Activated CD4-positive, alpha-beta T cell treated with anti-CD3 and anti-CD28 coated beads, Interleukin-2, amount 50 U/mL, for 1 hour (primary cell): ENCODE measurements around the gene PIAS4.

Experiments
- DNase-seq: peaks from one replicate; pipeline ENCODE4 v3.0.0-alpha.2; 2020

PIAS4 gene

GRCh38 chr19:4060621-4061177 lies 53.2 kb downstream of the PIAS4 start:
- no peak for DNase-seq

- DNase-seq: peak; percentile 27
Observed at GRCh38 chr19:4061178-4061682, 53.7 kb downstream of the PIAS4 start.

- DNase-seq: no peak
Observed at GRCh38 chr19:4061683-4062418, 54.3 kb downstream of the PIAS4 start.

GRCh38 chr19:4062419-4063368 lies 55.2 kb downstream of the PIAS4 start:
- no peak for DNase-seq

GRCh38 chr19:4063369-4064148 lies 56.0 kb downstream of the PIAS4 start:
- DNase-seq: no peak

- DNase-seq: no peak
Observed at GRCh38 chr19:4064149-4064495, 56.6 kb downstream of the PIAS4 start.

- peak; percentile 34 for DNase-seq
Observed at GRCh38 chr19:4064496-4065260, 57.1 kb downstream of the PIAS4 start.

- peak; percentile 96 for DNase-seq
Observed at GRCh38 chr19:4065430-4066175, 58.1 kb downstream of the PIAS4 start.

GRCh38 chr19:4066176-4066606 lies 58.7 kb downstream of the PIAS4 start:
- DNase-seq: peak; percentile 60

GRCh38 chr19:4066682-4067395 lies 59.3 kb downstream of the PIAS4 start, which contains the start of gene ZBTB7A:
Gene ZBTB7A, minus strand, starts transcription at chr19:4066899. Its CDS starts 11,667 bp downstream, at chr19:4055232.
- DNase-seq: peak; percentile 76

GRCh38 chr19:4067396-4068046 lies 60.0 kb downstream of the PIAS4 start:
- peak; percentile 53 for DNase-seq

- no peak for DNase-seq
Observed at GRCh38 chr19:4068047-4068966, 60.8 kb downstream of the PIAS4 start.

GRCh38 chr19:4069331-4069959 lies 61.9 kb downstream of the PIAS4 start:
- peak; percentile 32 for DNase-seq

- no peak for DNase-seq
Observed at GRCh38 chr19:4071610-4072009, 64.1 kb downstream of the PIAS4 start.

GRCh38 chr19:4075373-4075772 lies 67.8 kb downstream of the PIAS4 start:
- DNase-seq: no peak

GRCh38 chr19:4077007-4077374 lies 69.5 kb downstream of the PIAS4 start:
- DNase-seq: no peak

- peak; percentile 34 for DNase-seq
Observed at GRCh38 chr19:4077800-4078684, 70.5 kb downstream of the PIAS4 start.
